Type B pancreatic cell (in vitro differentiated cells): Measurements from ENCODE around the gene YJEFN3. TPM values are rescaled to one million over a fixed set of nuclear protein-coding genes. Genes with fewer than 3 reads are reported as not detected.

Experiments used
- DNase-seq: peaks from one replicate; pipeline ENCODE4 v3.0.0; 2021; ENCODE audit warnings: mixed read lengths; ENCODE audit not compliant: unreplicated experiment; ENCODE audit errors: extremely low spot score
- H3K27ac Mint-ChIP-seq: 2 replicates; pipeline ENCODE4 v1.8.0; 2021; ENCODE audit warnings: mild to moderate bottlenecking, mixed read lengths
- H3K27me3 Mint-ChIP-seq: 2 replicates; pipeline ENCODE4 v1.8.0; 2021; ENCODE audit warnings: mixed read lengths
- H3K36me3 Mint-ChIP-seq: 2 replicates; pipeline ENCODE4 v1.8.0; 2021; ENCODE audit warnings: mixed read lengths
- H3K4me1 Mint-ChIP-seq: one replicate; pipeline ENCODE4 v1.8.0; 2021; ENCODE audit warnings: mixed read lengths; ENCODE audit not compliant: unreplicated experiment
- H3K4me3 Mint-ChIP-seq: 2 replicates; pipeline ENCODE4 v1.8.0; 2021; ENCODE audit warnings: mild to moderate bottlenecking, mixed read lengths
- H3K9me3 Mint-ChIP-seq: 2 replicates; pipeline ENCODE4 v1.8.0; 2021; ENCODE audit warnings: mixed read lengths
- CTCF ChIP-seq: fragments of 200-600 bp; sonication (generic); conservative IDR thresholded peaks from 2 replicates; pipeline ENCODE4 v1.5.0; 2021; ENCODE audit warnings: antibody characterized with exemption, mild to moderate bottlenecking
- total RNA-seq: library from RNA; stranded (reverse); gene quantifications from 2 replicates; pipeline ENCODE4 v1.2.1, GENCODE V29; 2021; ENCODE audit warnings: low replicate concordance

Gene YJEFN3
- total RNA-seq, 1 donor from 2014 or later = 23.2 TPM

- Mint-ChIP-seq H3K27me3 (no peaks in the 10 kb centered on the region), H3K27ac (no peak overlapping the region), H3K36me3 (no peaks in the 10 kb centered on the region), H3K9me3 (no peaks in the 10 kb centered on the region), H3K4me3 (no peak overlapping the region), H3K4me1 (no peaks in the 10 kb centered on the region)
- TF ChIP-seq CTCF = peak; percentile 83
- DNase-seq = no peak
Observed at GRCh38 chr19:19554074-19555023, 25.6 kb downstream of the YJEFN3 start.

GRCh38 chr19:19558055-19558454 is 29.3 kb downstream of the YJEFN3 start:
- H3K27me3 Mint-ChIP-seq = no peaks in the 10 kb centered on the region
- no peaks in the 10 kb centered on the region for H3K9me3 Mint-ChIP-seq
- no peak overlapping the region for H3K27ac Mint-ChIP-seq
- H3K4me1 Mint-ChIP-seq = no peaks in the 10 kb centered on the region
- no peak for DNase-seq
- H3K36me3 Mint-ChIP-seq = no peaks in the 10 kb centered on the region
- no peak for TF ChIP-seq CTCF
- no peak overlapping the region for H3K4me3 Mint-ChIP-seq

DNA sequence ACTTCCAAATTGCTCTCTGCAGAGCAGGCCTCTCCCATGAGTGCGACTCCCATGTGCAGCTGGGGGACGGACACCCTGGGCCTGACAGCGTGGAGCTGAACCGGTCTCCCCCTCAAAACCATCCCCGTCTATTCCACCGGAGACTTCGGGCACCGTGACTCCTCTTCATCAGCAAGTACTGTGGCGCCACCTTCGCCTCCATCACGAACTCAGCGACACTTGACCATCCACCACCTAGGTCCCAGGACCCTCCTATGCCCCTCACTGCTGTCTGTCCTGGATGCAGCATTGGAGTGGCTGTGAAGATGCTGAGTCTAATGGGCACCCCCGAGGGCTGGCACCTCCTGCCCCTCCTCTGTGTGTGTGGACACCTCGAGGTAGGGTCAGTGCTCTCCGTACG is 29.9 kb downstream of the YJEFN3 start:
- H3K27me3 Mint-ChIP-seq = no peaks in the 10 kb centered on the region
- no peak overlapping the region for H3K4me3 Mint-ChIP-seq
- no peaks in the 10 kb centered on the region for H3K9me3 Mint-ChIP-seq
- no peaks in the 10 kb centered on the region for H3K4me1 Mint-ChIP-seq
- H3K27ac Mint-ChIP-seq = no peak overlapping the region
- DNase-seq = no peak
- no peaks in the 10 kb centered on the region for H3K36me3 Mint-ChIP-seq
- no peak for TF ChIP-seq CTCF

DNA sequence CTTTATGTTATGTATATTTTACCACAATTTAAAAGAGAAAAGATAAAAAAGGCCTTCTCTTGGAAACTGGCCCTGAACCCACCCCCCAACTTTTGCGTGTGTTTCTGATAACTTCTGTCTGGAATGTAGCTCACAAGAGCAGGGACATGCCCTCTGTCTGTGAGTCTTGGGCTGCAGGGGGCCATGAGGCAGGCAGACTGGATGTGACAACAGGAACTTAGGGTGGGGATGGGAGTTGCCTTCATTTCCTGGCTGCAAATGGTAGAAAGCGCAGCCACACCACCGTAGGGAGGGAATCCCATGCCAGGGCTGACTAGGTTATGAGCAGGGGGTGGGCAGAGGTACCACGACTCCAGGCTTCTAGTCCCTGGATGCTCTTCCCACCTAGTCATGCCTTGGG is 31.2 kb downstream of the YJEFN3 start:
- no peak overlapping the region for H3K27ac Mint-ChIP-seq
- no peak for DNase-seq
- H3K4me3 Mint-ChIP-seq = no peak overlapping the region
- H3K9me3 Mint-ChIP-seq = no peaks in the 10 kb centered on the region
- no peaks in the 10 kb centered on the region for H3K4me1 Mint-ChIP-seq
- no peaks in the 10 kb centered on the region for H3K27me3 Mint-ChIP-seq
- no peak for TF ChIP-seq CTCF
- H3K36me3 Mint-ChIP-seq = peaks cover under 1% of the 10 kb centered on the region

DNA sequence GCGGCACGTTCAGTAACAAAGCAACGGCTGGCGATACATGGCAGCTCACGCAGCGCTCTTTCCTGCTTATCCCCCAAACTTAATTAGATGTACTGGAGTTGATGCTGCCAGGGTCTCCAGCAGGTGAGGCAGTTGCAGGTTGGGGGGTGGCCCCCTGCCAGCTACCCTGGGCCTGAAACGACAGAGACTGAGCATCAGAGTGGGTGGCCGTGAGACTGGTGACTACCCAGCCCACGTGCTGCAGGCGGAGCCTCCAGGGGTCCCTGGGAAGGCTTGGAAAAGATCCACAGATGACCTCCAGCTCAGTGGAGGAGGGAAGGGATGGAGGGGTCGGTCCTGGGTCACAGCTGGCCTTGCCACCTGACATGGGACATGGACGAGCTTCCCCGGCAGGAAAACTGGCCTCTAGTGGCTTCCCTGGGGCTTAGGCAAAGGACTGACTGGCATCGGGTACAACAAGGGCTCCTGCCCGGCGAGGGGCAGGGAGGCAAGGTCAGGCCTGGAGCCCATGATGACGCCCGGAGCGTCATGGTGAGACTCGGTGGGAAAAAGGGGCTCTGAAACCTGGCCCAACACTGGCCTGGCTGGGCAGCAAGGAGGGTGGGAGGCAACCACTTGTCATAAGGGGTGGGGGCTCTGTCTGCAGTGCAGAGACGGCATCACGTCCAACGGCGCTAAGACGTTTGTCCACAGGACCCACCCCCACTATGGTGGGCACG is 33.4 kb downstream of the YJEFN3 start:
- no peaks in the 10 kb centered on the region for H3K27me3 Mint-ChIP-seq
- peaks cover 5% of the 10 kb centered on the region for H3K36me3 Mint-ChIP-seq
- H3K9me3 Mint-ChIP-seq = no peaks in the 10 kb centered on the region
- no peak overlapping the region for H3K4me3 Mint-ChIP-seq
- no peak overlapping the region for H3K27ac Mint-ChIP-seq
- TF ChIP-seq CTCF = no peak
- no peaks in the 10 kb centered on the region for H3K4me1 Mint-ChIP-seq
- DNase-seq = no peak
